HG02973 (cell line): Measurements from ENCODE around the gene SNX20.
A peak's percentile ranks its signal among the peaks of the same experiment; 100 is the strongest.

Source experiments
- ATAC-seq: cut with Tn5 transposase; IDR thresholded peaks from one replicate; pipeline ENCODE4 v1.9.1; 2021; ENCODE audit warnings: moderate library complexity; ENCODE audit not compliant: unreplicated experiment

The SNX20 gene

GRCh38 chr16:50681021-50681885 lies at the start of gene SNX20:
TSS of gene SNX20 (minus strand) at chr16:50681312. CDS start at chr16:50677526, 3,786 bp downstream.
- ATAC-seq, result peak; percentile 35

- no peak for ATAC-seq
These were observed 43.2 kb upstream of the SNX20 start for GRCh38 chr16:50724306-50724705.

DNA sequence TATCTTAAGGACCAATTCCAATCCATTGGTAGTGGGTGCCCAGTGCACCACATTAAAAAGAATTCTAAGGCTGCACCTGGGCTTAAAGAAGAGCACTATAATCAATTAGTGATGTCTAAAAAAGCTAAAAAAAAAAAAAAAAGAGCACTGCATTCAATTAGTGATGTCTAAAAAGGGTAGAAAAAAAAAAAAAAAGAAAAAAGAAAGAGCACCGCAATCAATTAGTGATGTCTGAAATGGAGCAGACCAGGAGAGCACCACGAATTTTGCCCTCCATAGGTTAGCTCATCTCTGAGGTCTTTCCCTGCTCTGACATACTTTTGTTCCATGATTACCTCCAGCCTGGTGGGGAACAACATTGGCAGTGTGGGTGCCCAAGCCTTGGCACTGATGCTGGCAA lies 41.8 kb upstream of the SNX20 start:
- ATAC-seq, result no peak

GRCh38 chr16:50722405-50722737 lies 41.3 kb upstream of the SNX20 start:
- ATAC-seq, result no peak

GRCh38 chr16:50721549-50722404 lies 40.7 kb upstream of the SNX20 start:
- ATAC-seq, result no peak

- no peak for ATAC-seq
These were observed 38.6 kb upstream of the SNX20 start for GRCh38 chr16:50719401-50720337.

DNA sequence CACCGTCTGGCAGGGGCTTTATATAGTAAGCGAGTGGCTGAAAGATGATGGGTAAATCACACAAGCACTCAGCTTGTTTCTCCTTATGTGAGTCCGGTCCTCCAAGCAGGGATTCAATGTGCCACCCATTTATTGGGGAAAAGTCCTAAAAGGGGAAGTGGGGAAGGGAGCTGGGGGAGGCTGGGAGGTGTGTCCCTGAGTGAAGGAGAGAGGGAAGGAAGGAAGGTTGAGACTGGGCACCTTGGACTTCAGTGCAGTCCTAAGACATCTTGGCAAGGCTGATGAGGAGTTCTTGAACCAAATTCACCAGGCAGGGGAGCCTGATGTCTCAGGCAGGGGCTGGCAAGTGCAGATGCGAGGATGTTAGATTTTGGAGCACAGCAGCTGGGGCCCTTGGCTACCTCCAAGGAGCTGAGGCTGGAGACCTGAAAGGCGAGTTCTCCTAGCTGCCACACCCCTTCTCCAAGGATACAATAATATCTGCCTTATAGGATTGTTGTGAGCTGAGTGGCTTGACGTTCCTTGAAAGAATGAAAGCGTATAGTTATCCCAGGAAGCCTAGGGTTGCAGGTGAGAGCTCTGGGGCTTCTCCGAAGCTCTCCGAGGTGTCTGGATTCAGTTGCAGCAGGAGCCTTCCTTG lies 37.8 kb upstream of the SNX20 start:
- no peak for ATAC-seq

GRCh38 chr16:50718061-50718760 lies 37.1 kb upstream of the SNX20 start:
- ATAC-seq, result no peak

DNA sequence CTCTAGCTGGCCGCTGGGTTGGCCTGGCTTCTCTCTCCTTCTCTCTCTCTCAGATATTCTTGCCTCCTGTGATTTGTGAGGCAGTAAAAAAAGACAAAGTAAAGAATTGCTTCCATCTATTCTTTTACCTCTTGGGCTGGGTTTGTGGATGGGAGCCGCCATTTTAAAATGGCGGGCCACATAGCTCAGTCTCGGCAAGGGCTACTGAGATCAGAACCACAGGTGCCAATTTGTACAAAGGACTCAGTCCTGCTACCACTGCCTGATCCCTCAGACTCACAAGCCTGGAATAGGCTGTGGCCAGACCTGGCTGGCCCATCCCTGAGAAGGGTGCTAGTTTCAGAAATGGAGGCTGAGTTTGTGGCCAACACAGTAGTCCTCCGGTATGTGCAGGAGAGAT lies 36.4 kb upstream of the SNX20 start:
- no peak for ATAC-seq

- ATAC-seq, result no peak
These were observed 36.0 kb upstream of the SNX20 start for GRCh38 chr16:50717091-50717490.

DNA sequence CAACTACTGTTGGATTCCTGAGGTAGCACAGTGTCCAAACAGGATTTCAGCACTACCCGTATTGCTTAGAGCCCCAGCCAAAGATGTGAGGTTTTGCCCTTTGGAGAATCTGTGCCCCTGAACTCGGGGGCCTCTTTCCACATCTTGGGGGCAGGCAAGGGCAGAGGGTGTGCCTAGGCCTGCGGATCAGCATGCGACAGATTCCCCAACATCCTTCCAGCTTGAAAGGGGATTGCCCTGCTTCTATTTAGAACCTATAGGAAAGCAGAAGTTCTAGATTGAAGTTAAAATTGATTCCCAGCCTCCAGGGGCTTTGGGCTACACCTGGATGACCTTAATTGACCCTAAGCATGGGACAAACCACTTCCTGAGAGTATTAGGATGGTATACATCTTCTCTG lies 31.8 kb upstream of the SNX20 start:
- ATAC-seq, result no peak

- ATAC-seq, result no peak
These were observed 31.4 kb upstream of the SNX20 start for GRCh38 chr16:50712560-50712898.

- ATAC-seq, result no peak
These were observed 30.9 kb upstream of the SNX20 start for GRCh38 chr16:50711862-50712559.

- no peak for ATAC-seq
These were observed 29.9 kb upstream of the SNX20 start for GRCh38 chr16:50711040-50711439.

DNA sequence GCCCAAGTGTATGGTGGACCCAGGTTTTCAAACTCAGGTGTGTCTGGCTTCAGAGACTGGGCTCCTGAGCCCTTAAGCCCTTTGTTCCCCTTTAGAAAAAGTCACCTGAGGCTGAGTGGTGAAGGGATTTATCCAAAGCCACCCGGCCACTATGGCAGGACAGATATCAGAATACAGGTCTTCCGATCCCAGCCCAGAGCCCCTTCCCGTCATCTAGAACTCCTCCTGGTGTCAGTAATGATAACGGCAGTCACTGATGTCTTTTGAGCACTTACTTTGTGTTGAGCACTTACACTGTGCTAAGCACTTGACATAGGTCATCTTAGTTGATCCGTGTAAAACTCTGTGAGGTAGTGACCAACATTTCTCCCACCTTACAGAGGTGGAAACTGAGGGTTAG lies 28.9 kb upstream of the SNX20 start:
- no peak for ATAC-seq

DNA sequence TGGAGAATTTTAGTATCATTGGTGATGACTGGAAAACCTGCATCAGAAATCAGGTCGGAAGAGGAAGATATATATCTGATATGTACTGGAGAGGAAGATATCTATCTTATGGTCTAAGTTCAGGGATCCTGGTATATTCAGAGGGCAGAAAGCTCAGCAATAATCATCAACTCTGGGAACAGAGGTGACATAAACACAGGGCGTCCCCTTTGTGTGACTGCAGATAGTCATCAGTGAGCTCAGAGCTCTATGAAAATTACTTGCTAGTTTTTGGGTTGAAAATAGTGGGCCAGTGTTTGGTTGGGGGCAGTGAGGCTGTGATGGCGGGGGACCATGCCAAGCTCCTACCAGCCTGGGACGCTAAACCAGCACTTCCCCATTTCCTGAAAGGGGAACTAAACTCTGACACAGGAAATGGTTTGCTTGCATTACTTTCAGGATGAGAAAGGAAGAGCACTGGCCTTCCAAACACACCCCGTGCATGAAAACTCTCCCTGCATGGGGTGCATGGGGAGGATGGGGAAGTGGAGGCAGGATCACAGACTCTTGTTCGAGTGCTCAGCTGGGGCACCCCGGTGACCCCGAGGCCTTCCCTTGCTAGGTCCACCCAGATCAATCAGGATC lies 28.1 kb upstream of the SNX20 start:
- no peak for ATAC-seq

DNA sequence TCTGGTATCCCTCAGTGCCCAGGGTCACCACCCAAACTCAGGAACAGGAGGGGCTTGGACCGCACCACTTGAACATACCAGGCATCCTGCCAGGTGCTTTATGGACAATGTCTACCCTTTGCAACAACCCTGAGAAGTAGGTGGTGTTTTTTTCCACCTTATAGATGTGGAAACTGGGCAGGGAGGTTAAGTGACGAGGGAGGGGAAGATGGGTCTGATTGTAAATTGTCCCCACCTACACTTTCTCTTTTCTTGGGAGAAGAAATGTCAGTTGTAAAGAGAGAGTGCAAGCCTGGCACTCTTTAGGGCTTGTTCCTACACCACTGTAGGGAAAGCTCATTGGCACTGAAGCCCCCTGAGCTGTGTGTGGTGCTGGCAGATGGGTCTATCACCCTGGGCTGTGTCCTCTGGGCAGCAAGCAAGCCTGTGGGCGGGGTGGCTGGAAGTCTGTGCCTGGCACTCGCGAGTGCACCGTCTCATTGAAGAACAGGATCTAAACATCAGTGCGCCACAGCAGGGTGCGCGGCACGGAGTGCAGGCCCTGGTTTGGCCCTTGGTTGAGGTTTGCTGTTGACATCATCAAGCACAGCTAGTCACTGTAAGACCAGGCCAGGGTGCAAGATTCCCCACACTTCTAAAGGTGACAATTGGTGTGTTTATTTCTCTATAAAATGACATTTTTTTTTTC lies 27.4 kb upstream of the SNX20 start:
- ATAC-seq, result no peak

- ATAC-seq, result no peak
These were observed 25.1 kb upstream of the SNX20 start for GRCh38 chr16:50706250-50706649.
